ENCODE measurements around the gene HDAC4.

HDAC4 gene

GRCh38 chr2:239262484-239263230, 138.2 kb downstream of the HDAC4 start:
- DNase-seq = no peak

- no peak for DNase-seq
Measured at GRCh38 chr2:239261796-239262483, 138.9 kb downstream of the HDAC4 start.

- no peak for DNase-seq
Measured at GRCh38 chr2:239261356-239261755, 139.5 kb downstream of the HDAC4 start.

- DNase-seq = no peak
Measured at GRCh38 chr2:239260546-239261327, 140.1 kb downstream of the HDAC4 start.

- no peak for DNase-seq
Measured at GRCh38 chr2:239259603-239260298, 141.1 kb downstream of the HDAC4 start.

GRCh38 chr2:239259173-239259572, 141.6 kb downstream of the HDAC4 start:
- DNase-seq = no peak

- no peak for DNase-seq
Measured at GRCh38 chr2:239258248-239258647, 142.6 kb downstream of the HDAC4 start.

GRCh38 chr2:239257511-239257937, 143.3 kb downstream of the HDAC4 start:
- no peak for DNase-seq

GRCh38 chr2:239256350-239256743, 144.5 kb downstream of the HDAC4 start:
- DNase-seq = no peak

GRCh38 chr2:239255628-239256349, 145.0 kb downstream of the HDAC4 start:
- no peak for DNase-seq

GRCh38 chr2:239255218-239255617, 145.6 kb downstream of the HDAC4 start:
- DNase-seq = no peak

- DNase-seq = no peak
Measured at GRCh38 chr2:239253701-239254436, 147.0 kb downstream of the HDAC4 start.

- no peak for DNase-seq
Measured at GRCh38 chr2:239253264-239253663, 147.6 kb downstream of the HDAC4 start.

- DNase-seq = no peak
Measured at GRCh38 chr2:239252801-239253200, 148.0 kb downstream of the HDAC4 start.

GRCh38 chr2:239252393-239252792, 148.4 kb downstream of the HDAC4 start:
- DNase-seq = no peak

- no peak for DNase-seq
Measured at GRCh38 chr2:239251971-239252370, 148.8 kb downstream of the HDAC4 start.

- no peak for DNase-seq
Measured at GRCh38 chr2:239250216-239251081, 150.4 kb downstream of the HDAC4 start.

- no peak for DNase-seq
Measured at GRCh38 chr2:239249776-239250175, 151.0 kb downstream of the HDAC4 start.

- DNase-seq = no peak
Measured at GRCh38 chr2:239249048-239249447, 151.8 kb downstream of the HDAC4 start.

- peak; percentile 44 for DNase-seq
Measured at GRCh38 chr2:239247401-239248245, 153.2 kb downstream of the HDAC4 start.
